WTC11 (cell line): ENCODE results near the gene TMEM97.

ENCODE experiments used
- ELF4 ChIP-seq: sonication (generic); formaldehyde crosslinking; IDR thresholded peaks from 2 replicates; pipeline ENCODE4 v1.8.1; 2022; ENCODE audit warnings: low read depth, mild to moderate bottlenecking, moderate library complexity, missing genetic modification reagents
- ETV6 ChIP-seq: sonication (generic); formaldehyde crosslinking; IDR thresholded peaks from 2 replicates; pipeline ENCODE4 v1.8.1; 2022; ENCODE audit warnings: mild to moderate bottlenecking, missing genetic modification reagents
- FOXJ3 ChIP-seq: sonication (generic); formaldehyde crosslinking; IDR thresholded peaks from 2 replicates; pipeline ENCODE4 v1.9.0; 2021; ENCODE audit warnings: missing genetic modification reagents, mild to moderate bottlenecking, borderline replicate concordance
- ZBTB43 ChIP-seq: sonication (generic); formaldehyde crosslinking; IDR thresholded peaks from 2 replicates; pipeline ENCODE4 v1.8.1; 2023; ENCODE audit warnings: mild to moderate bottlenecking, missing genetic modification reagents
- TF ChIP-seq, protein P1 (sequence below): fragments of 200-600 bp; IDR thresholded peaks from 2 replicates; pipeline ENCODE4 v1.8.0; 2022; ENCODE audit warnings: antibody characterized with exemption

DNA sequence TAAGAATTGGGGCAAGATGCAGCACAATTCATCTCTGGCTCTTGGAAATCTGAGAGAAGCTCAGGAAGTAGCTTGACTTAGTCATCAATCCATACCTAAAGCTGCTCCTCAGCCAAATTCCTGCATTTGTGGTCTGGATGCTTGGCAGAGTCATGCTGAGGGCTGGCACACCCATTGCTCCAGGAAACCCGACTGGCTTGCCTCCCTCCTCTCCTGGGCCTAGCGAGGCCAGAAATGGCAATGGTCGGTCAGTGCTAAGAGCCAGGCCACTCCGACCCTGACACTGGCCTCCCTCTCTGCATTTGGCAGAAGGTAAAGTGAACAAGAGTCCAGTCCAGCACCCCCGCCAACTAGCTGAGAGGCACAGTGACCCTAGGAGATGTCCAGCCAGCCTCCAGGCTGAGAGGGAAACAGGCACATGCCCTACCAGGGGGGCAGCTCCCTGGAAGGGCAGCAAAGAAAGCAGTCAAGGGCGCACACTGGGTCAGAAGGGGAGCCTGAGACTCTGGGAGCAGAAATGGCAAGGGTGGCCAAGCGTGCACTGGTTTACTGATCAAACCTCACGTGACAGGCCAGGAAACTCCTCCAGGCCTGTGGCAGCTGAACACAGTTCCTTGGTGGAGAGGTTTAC lies 28.4 kb downstream of the TMEM97 start:
- TF ChIP-seq ETV6 (CRISPR knock-in tag) (no peak), ZBTB43 (CRISPR knock-in tag) (no peak), FOXJ3 (no peak), ELF4 (no peak)
- TF ChIP-seq, protein P1, sequence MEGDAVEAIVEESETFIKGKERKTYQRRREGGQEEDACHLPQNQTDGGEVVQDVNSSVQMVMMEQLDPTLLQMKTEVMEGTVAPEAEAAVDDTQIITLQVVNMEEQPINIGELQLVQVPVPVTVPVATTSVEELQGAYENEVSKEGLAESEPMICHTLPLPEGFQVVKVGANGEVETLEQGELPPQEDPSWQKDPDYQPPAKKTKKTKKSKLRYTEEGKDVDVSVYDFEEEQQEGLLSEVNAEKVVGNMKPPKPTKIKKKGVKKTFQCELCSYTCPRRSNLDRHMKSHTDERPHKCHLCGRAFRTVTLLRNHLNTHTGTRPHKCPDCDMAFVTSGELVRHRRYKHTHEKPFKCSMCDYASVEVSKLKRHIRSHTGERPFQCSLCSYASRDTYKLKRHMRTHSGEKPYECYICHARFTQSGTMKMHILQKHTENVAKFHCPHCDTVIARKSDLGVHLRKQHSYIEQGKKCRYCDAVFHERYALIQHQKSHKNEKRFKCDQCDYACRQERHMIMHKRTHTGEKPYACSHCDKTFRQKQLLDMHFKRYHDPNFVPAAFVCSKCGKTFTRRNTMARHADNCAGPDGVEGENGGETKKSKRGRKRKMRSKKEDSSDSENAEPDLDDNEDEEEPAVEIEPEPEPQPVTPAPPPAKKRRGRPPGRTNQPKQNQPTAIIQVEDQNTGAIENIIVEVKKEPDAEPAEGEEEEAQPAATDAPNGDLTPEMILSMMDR, result no peak
